DOHH2 (cell line): ENCODE results near the gene STARD10.

Experiments used
- H3F3A ChIP-seq: fragments of 200-600 bp; sonication (generic), shearing (Covaris generic); 2 replicates; pipeline ENCODE4 v1.6.0; 2016; ENCODE audit warnings: antibody characterized with exemption, mild to moderate bottlenecking; ENCODE audit not compliant: control insufficient read depth, insufficient read depth
- H3K27ac ChIP-seq: fragments of 200-600 bp; sonication (generic); 2 replicates; pipeline ENCODE4 v1.5.1; 2014; ENCODE audit warnings: low read depth, mild to moderate bottlenecking, low read length, moderate library complexity
- H3K27me3 ChIP-seq: fragments of 200-600 bp; sonication (generic); 2 replicates; pipeline ENCODE4 v1.6.1; 2014; ENCODE audit warnings: mild to moderate bottlenecking, low read length, mixed read lengths; ENCODE audit not compliant: control insufficient read depth
- H3K36me3 ChIP-seq: fragments of 200-600 bp; sonication (generic); 2 replicates; pipeline ENCODE4 v1.6.1; 2014; ENCODE audit warnings: mild to moderate bottlenecking, low read length, moderate library complexity, mixed read lengths; ENCODE audit not compliant: control insufficient read depth
- H3K4me1 ChIP-seq: fragments of 200-600 bp; sonication (generic); 2 replicates; pipeline ENCODE4 v1.6.1; 2014; ENCODE audit warnings: mild to moderate bottlenecking, low read length, mixed read lengths; ENCODE audit not compliant: control insufficient read depth
- H3K4me2 ChIP-seq: fragments of 200-600 bp; sonication (generic); 2 replicates; pipeline ENCODE4 v1.6.0; 2014; ENCODE audit warnings: mild to moderate bottlenecking, low read length, moderate library complexity
- H3K4me3 ChIP-seq: fragments of 200-600 bp; sonication (generic); 2 replicates; pipeline ENCODE4 v1.5.1; 2014; ENCODE audit warnings: mild to moderate bottlenecking, low read length, mixed read lengths
- H3K79me2 ChIP-seq: fragments of 200-600 bp; sonication (generic); 2 replicates; pipeline ENCODE4 v1.6.1; 2014; ENCODE audit warnings: mild to moderate bottlenecking, low read length, mixed read lengths; ENCODE audit not compliant: control insufficient read depth
- H3K9me2 ChIP-seq: fragments of 200-600 bp; sonication (generic); replicated peaks from 2 replicates; pipeline ENCODE4 v1.6.1; 2014; ENCODE audit warnings: mild to moderate bottlenecking, low read length, mixed read lengths; ENCODE audit not compliant: control insufficient read depth
- H3K9me3 ChIP-seq: fragments of 200-600 bp; sonication (generic); 2 replicates; pipeline ENCODE4 v1.6.1; 2014; ENCODE audit warnings: antibody characterized with exemption, low read length, mixed read lengths; ENCODE audit not compliant: control insufficient read depth, insufficient read depth
- H4K20me1 ChIP-seq: fragments of 200-600 bp; sonication (generic); 2 replicates; pipeline ENCODE4 v1.6.0; 2014; ENCODE audit warnings: low read depth, mild to moderate bottlenecking, antibody characterized with exemption, low read length, moderate library complexity; ENCODE audit not compliant: control insufficient read depth, insufficient read depth
- CTCF ChIP-seq: fragments of 200-600 bp; sonication (generic); IDR thresholded peaks from one replicate; pipeline ENCODE4 v1.5.1; 2014; ENCODE audit warnings: antibody characterized with exemption, mild to moderate bottlenecking, low read depth, low read length; ENCODE audit not compliant: poor library complexity, severe bottlenecking
- EZH2phosphoT487 ChIP-seq: fragments of 200-600 bp; sonication (generic); IDR thresholded peaks from 2 replicates; pipeline ENCODE4 v1.6.1; 2017; ENCODE audit warnings: borderline replicate concordance, mild to moderate bottlenecking, antibody characterized with exemption, low read length, moderate library complexity, mixed read lengths

Gene STARD10

GRCh38 chr11:72737336-72737735 is 56.5 kb downstream of the STARD10 start:
- no peaks in the 10 kb centered on the region for H3K9me2 ChIP-seq
- no peak for TF ChIP-seq EZH2phosphoT487
- TF ChIP-seq CTCF: no peak
- H3K4me1 ChIP-seq: peaks cover 67% of the 10 kb centered on the region
- peak overlapping the region; percentile 76 for H3K4me2 ChIP-seq
- peak overlapping the region; percentile 66 for H3K4me3 ChIP-seq
- peak overlapping the region; percentile 78 for H3K27ac ChIP-seq
- H4K20me1 ChIP-seq: no peaks in the 10 kb centered on the region
- no peaks in the 10 kb centered on the region for H3K9me3 ChIP-seq
- no peaks in the 10 kb centered on the region for H3K27me3 ChIP-seq
- H3F3A ChIP-seq: peaks cover 21% of the 10 kb centered on the region
- H3K79me2 ChIP-seq: peaks cover 44% of the 10 kb centered on the region
- H3K36me3 ChIP-seq: no peaks in the 10 kb centered on the region

DNA sequence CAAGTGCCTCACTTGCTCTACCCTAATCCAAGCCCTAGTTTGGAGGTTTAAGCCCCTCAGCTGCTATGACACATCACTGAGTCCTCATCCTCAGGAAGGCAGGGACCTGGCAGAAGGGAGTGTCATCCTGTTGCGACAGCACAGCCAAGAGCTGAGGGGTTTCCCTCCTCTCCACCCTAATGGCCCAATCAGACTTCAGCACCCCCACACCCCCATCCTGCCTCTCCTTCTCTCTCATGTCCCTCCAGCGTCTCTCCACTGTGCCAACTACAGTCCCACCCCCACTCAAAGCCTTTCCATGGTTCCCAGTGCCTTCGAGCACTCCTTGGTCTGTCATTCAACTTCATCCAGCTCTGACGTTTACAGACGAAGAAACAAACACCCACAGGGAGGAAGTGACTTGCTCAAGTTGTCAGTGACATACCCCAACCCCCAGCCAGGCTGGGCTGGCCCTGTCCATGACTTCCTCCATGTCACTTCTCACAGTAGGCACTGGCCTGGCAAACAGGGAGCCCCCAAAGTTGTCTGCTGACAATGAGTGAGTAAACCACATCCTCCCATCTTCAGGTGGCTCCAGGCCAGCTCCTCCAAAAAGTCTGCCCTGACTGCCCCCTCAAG is 57.3 kb downstream of the STARD10 start:
- H3K27me3 ChIP-seq: no peaks in the 10 kb centered on the region
- no peaks in the 10 kb centered on the region for H3K36me3 ChIP-seq
- H3K4me1 ChIP-seq: peaks cover 60% of the 10 kb centered on the region
- peaks cover 40% of the 10 kb centered on the region for H3K79me2 ChIP-seq
- no peak for TF ChIP-seq CTCF
- TF ChIP-seq EZH2phosphoT487: no peak
- no peaks in the 10 kb centered on the region for H3K9me3 ChIP-seq
- H3F3A ChIP-seq: peaks cover 18% of the 10 kb centered on the region
- H3K27ac ChIP-seq: peak overlapping the region; percentile 78
- H3K9me2 ChIP-seq: no peaks in the 10 kb centered on the region
- peak overlapping the region; percentile 66 for H3K4me3 ChIP-seq
- H3K4me2 ChIP-seq: peak overlapping the region; percentile 76
- no peaks in the 10 kb centered on the region for H4K20me1 ChIP-seq

GRCh38 chr11:72735495-72736027 is 58.3 kb downstream of the STARD10 start:
- H3K27me3 ChIP-seq: no peaks in the 10 kb centered on the region
- no peaks in the 10 kb centered on the region for H4K20me1 ChIP-seq
- H3K36me3 ChIP-seq: no peaks in the 10 kb centered on the region
- no peak overlapping the region for H3K4me3 ChIP-seq
- H3K4me1 ChIP-seq: peaks cover 50% of the 10 kb centered on the region
- H3K79me2 ChIP-seq: peaks cover 34% of the 10 kb centered on the region
- no peak overlapping the region for H3K27ac ChIP-seq
- peaks cover 15% of the 10 kb centered on the region for H3F3A ChIP-seq
- H3K9me3 ChIP-seq: no peaks in the 10 kb centered on the region
- H3K4me2 ChIP-seq: no peak overlapping the region
- TF ChIP-seq CTCF (no peak), EZH2phosphoT487 (no peak)
- H3K9me2 ChIP-seq: no peaks in the 10 kb centered on the region
